IMR-90 (cell line): ENCODE results near the gene ATF6B. TPM values are rescaled to one million over a fixed set of nuclear protein-coding genes. Genes with fewer than 3 reads are reported as not detected.

ENCODE experiments used
- ATAC-seq: fragments of 200-7000 bp; cut with Tn5 transposase; 2 replicates; pipeline ENCODE4 v1.9.1; 2020; ENCODE audit warnings: low read depth, mild to moderate bottlenecking, moderate library complexity
- BruUV-seq: library from RNA; stranded (reverse); fragments of 400-500 nt; replicated peaks from 2 replicates; lab custom pipeline; 2021; lab: Mats Ljungman, UMichigan
- CTCF ChIA-PET: fragments of 300-600 bp; formaldehyde crosslinking; extraction: SDS; loops from one replicate; lab custom pipeline; 2021; ENCODE audit warnings: antibody characterized with exemption; lab: Yijun Ruan, JAX
- POLR2A ChIA-PET: fragments of 300-600 bp; sonication (Branson Sonifier 250); formaldehyde crosslinking; loops from one replicate; lab custom pipeline; 2022; ENCODE audit warnings: antibody characterized with exemption; ENCODE audit not compliant: unreplicated experiment; lab: Charles Lee
- DNase-seq: peaks from one replicate; pipeline ENCODE4 v3.0.0; 2013
- H2AFZ ChIP-seq: replicated peaks from 2 replicates; pipeline ENCODE3; 2013; ENCODE audit warnings: low read length, mild to moderate bottlenecking; ENCODE audit not compliant: poor library complexity
- H2AK5ac ChIP-seq: 2 replicates; pipeline ENCODE4 v1.6.1; 2013; ENCODE audit warnings: low read depth, low read length, inconsistent platforms
- H2AK9ac ChIP-seq: replicated peaks from 2 replicates; pipeline ENCODE3; 2013; ENCODE audit warnings: mild to moderate bottlenecking, low read depth, low read length, moderate library complexity; ENCODE audit not compliant: poor library complexity
- H2BK120ac ChIP-seq: 2 replicates; pipeline ENCODE4 v1.6.1; 2013; ENCODE audit warnings: low read depth, low read length, inconsistent platforms
- H2BK15ac ChIP-seq: 3 replicates; pipeline ENCODE4 v1.6.1; 2013; ENCODE audit warnings: low read depth, low read length, inconsistent platforms
- H2BK20ac ChIP-seq: 2 replicates; pipeline ENCODE4 v1.6.1; 2013; ENCODE audit warnings: low read depth, mild to moderate bottlenecking, inconsistent platforms, low read length, moderate library complexity
- H2BK5ac ChIP-seq: 2 replicates; pipeline ENCODE4 v1.6.1; 2013; ENCODE audit warnings: mild to moderate bottlenecking, low read depth, low read length, inconsistent platforms; ENCODE audit not compliant: poor library complexity, severe bottlenecking
- H3K14ac ChIP-seq: replicated peaks from 2 replicates; pipeline ENCODE4 v1.6.1; 2013; ENCODE audit warnings: low read depth, low read length, inconsistent platforms
- H3K18ac ChIP-seq: 2 replicates; pipeline ENCODE4 v1.6.1; 2013; ENCODE audit warnings: low read depth, low read length, control low read depth
- H3K23ac ChIP-seq: 2 replicates; pipeline ENCODE4 v1.6.1; 2013; ENCODE audit warnings: low read depth, low read length, inconsistent platforms
- H3K27ac ChIP-seq: 2 replicates; pipeline ENCODE4 v1.5.1; 2013; ENCODE audit warnings: mild to moderate bottlenecking, control low read depth, low read length; ENCODE audit not compliant: insufficient read depth
- H3K27me3 ChIP-seq: 2 replicates; pipeline ENCODE4 v1.6.1; 2013; ENCODE audit warnings: low read length; ENCODE audit not compliant: control insufficient read depth, insufficient read depth
- H3K36me3 ChIP-seq: 2 replicates; pipeline ENCODE4 v1.6.1; 2013; ENCODE audit warnings: low read length, mixed read lengths; ENCODE audit not compliant: control insufficient read depth, insufficient read depth
- H3K4ac ChIP-seq: 2 replicates; pipeline ENCODE4 v1.6.1; 2013; ENCODE audit warnings: low read depth, low read length, inconsistent platforms
- H3K4me1 ChIP-seq: 2 replicates; pipeline ENCODE4 v1.6.1; 2013; ENCODE audit warnings: low read length, mixed read lengths; ENCODE audit not compliant: control insufficient read depth, insufficient read depth
- H3K4me2 ChIP-seq: 2 replicates; pipeline ENCODE4 v1.6.1; 2013; ENCODE audit warnings: low read depth, mild to moderate bottlenecking, control low read depth, low read length, moderate library complexity
- H3K4me3 ChIP-seq: 2 replicates; pipeline ENCODE4 v1.5.1; 2013; ENCODE audit warnings: low read depth, mild to moderate bottlenecking, control low read depth, low read length, moderate library complexity; ENCODE audit not compliant: insufficient read depth
- H3K56ac ChIP-seq: 2 replicates; pipeline ENCODE4 v1.6.1; 2013; ENCODE audit warnings: low read length, inconsistent platforms; ENCODE audit not compliant: insufficient read depth; ENCODE audit errors: extremely low read depth
- H3K79me1 ChIP-seq, 2 experiments: 2 replicates each; pipeline ENCODE4 v1.6.1; 2013; ENCODE audit warnings: low read length in 2 of 2, inconsistent platforms in 1 of 2, low read depth in 1 of 2
- H3K9ac ChIP-seq: 2 replicates; pipeline ENCODE4 v1.6.1; 2013; ENCODE audit warnings: low read depth, low read length, control low read depth
- H3K9me1 ChIP-seq: 2 replicates; pipeline ENCODE4 v1.6.1; 2013; ENCODE audit warnings: low read length, inconsistent platforms; ENCODE audit not compliant: insufficient read depth
- H3K9me3 ChIP-seq: 2 replicates; pipeline ENCODE4 v1.6.1; 2013; ENCODE audit warnings: low read length; ENCODE audit not compliant: control insufficient read depth, insufficient read depth
- H4K20me1 ChIP-seq: 2 replicates; pipeline ENCODE4 v1.6.1; 2013; ENCODE audit warnings: low read length, inconsistent platforms; ENCODE audit not compliant: insufficient read depth
- H4K5ac ChIP-seq: 2 replicates; pipeline ENCODE4 v1.6.1; 2013; ENCODE audit warnings: mild to moderate bottlenecking, low read depth, low read length, control low read depth
- H4K8ac ChIP-seq, 2 experiments: 2 replicates each; pipeline ENCODE4 v1.6.1; 2013; ENCODE audit warnings: low read depth in 2 of 2, low read length in 2 of 2, control low read depth in 1 of 2, inconsistent platforms in 1 of 2
- H4K91ac ChIP-seq: 2 replicates; pipeline ENCODE4 v1.6.1; 2013; ENCODE audit warnings: low read depth, low read length, inconsistent platforms; ENCODE audit not compliant: insufficient read depth
- BHLHE40 ChIP-seq: fragments of 150-350 bp; IDR thresholded peaks from 2 replicates; pipeline ENCODE4 v1.6.1; 2016; ENCODE audit warnings: mild to moderate bottlenecking, low read depth, low read length
- CEBPB ChIP-seq: IDR thresholded peaks from 2 replicates; pipeline ENCODE4 v1.6.1; 2012; ENCODE audit warnings: low read depth, low read length, improper control_type of control experiment
- CHD1 ChIP-seq: IDR thresholded peaks from 2 replicates; pipeline ENCODE4 v1.6.1; 2012; ENCODE audit warnings: low read depth, low read length, improper control_type of control experiment
- CTCF ChIP-seq: conservative IDR thresholded peaks from 2 replicates; pipeline ENCODE4 v1.5.1; 2012; ENCODE audit warnings: mild to moderate bottlenecking, low read depth, low read length, improper control_type of control experiment
- ELK1 ChIP-seq: fragments of 150-350 bp; IDR thresholded peaks from 2 replicates; pipeline ENCODE4 v1.6.1; 2016; ENCODE audit warnings: low read depth, mild to moderate bottlenecking, low read length, moderate library complexity, borderline replicate concordance
- FOS ChIP-seq: fragments of 150-350 bp; IDR thresholded peaks from 2 replicates; pipeline ENCODE4 v1.6.1; 2016; ENCODE audit warnings: low read depth, low read length
- MAFK ChIP-seq: IDR thresholded peaks from 2 replicates; pipeline ENCODE4 v1.6.1; 2012; ENCODE audit warnings: low read depth, low read length, improper control_type of control experiment
- MAZ ChIP-seq: IDR thresholded peaks from 2 replicates; pipeline ENCODE4 v1.6.1; 2012; ENCODE audit warnings: low read depth, mild to moderate bottlenecking, low read length, improper control_type of control experiment, moderate library complexity, borderline replicate concordance
- MXI1 ChIP-seq: IDR thresholded peaks from 2 replicates; pipeline ENCODE4 v1.6.1; 2012; ENCODE audit warnings: low read depth, mild to moderate bottlenecking, low read length, moderate library complexity, borderline replicate concordance
- NFE2L2 ChIP-seq: fragments of 150-350 bp; IDR thresholded peaks from 2 replicates; pipeline ENCODE4 v1.6.1; 2016; ENCODE audit warnings: low read depth, mild to moderate bottlenecking, low read length
- POLR2A ChIP-seq: IDR thresholded peaks from 2 replicates; pipeline ENCODE4 v1.6.1; 2012; ENCODE audit warnings: mild to moderate bottlenecking, low read depth, low read length
- RAD21 ChIP-seq: IDR thresholded peaks from 2 replicates; pipeline ENCODE4 v1.6.1; 2012; ENCODE audit warnings: low read length, improper control_type of control experiment
- RCOR1 ChIP-seq: IDR thresholded peaks from 2 replicates; pipeline ENCODE4 v1.6.1; 2012; ENCODE audit warnings: mild to moderate bottlenecking, low read length, improper control_type of control experiment; ENCODE audit not compliant: insufficient replicate concordance
- RFX5 ChIP-seq: IDR thresholded peaks from 2 replicates; pipeline ENCODE4 v1.8.0; 2012; ENCODE audit warnings: low read depth, mild to moderate bottlenecking, low read length, moderate library complexity
- SMC3 ChIP-seq: fragments of 150-350 bp; IDR thresholded peaks from 2 replicates; pipeline ENCODE4 v1.6.1; 2016; ENCODE audit warnings: low read depth, mild to moderate bottlenecking, antibody characterized with exemption, low read length, moderate library complexity
- USF2 ChIP-seq: fragments of 150-350 bp; IDR thresholded peaks from 2 replicates; pipeline ENCODE4 v1.6.1; 2017; ENCODE audit warnings: mild to moderate bottlenecking, antibody characterized with exemption, low read length, low read depth
- WGBS, 2 experiments: methylation state at CpG; one replicate each; pipeline versions ENCODE4 v1.1.5 to v1.1.7; 2013; ENCODE audit warnings: missing lambda C conversion rate in 2 of 2; ENCODE audit not compliant: insufficient read length in 1 of 2; ENCODE audit errors: extremely low coverage in 2 of 2; 5-methylcytosine and 5-hydroxymethylcytosine counted together
- dilution Hi-C: fragments of 300-500 bp; cut with HindIII; formaldehyde crosslinking; loops from one replicate; pipeline ENCODE4 v1.14.3; 2018; ENCODE audit warnings: low sequenced_read_pairs; ENCODE audit not compliant: unreplicated experiment
- in situ Hi-C: fragments of 300-500 bp; cut with MboI; formaldehyde crosslinking; loops from 3 replicates; pipeline ENCODE4 v1.14.3; 2019; ENCODE audit warnings: low sequenced_read_pairs, inconsistent platforms, mixed read lengths
- intact Hi-C: fragments of 100-400 bp; cut with micrococcal nuclease; formaldehyde crosslinking; loops from 2 replicates; pipeline ENCODE4 v1.10.0; 2022
- polyA plus RNA-seq, 3 experiments: library from polyadenylated mRNA; depleted of rRNA; stranded (reverse); fragments of >200 nt; gene quantifications; 2 replicates each; pipeline ENCODE4 v1.2.3, GENCODE V29; 2012; ENCODE audit warnings: low replicate concordance in 1 of 3
- total RNA-seq: library from RNA; depleted of rRNA; stranded (reverse); fragments of >200 nt; gene quantifications from 2 replicates; pipeline ENCODE4 v1.2.3, GENCODE V29; 2012

Gene ATF6B
- total and polyA plus RNA-seq, 2 of the 4 experiments (the other 2 are of a cell fraction), result 7.9 to 69.6 TPM

DNA sequence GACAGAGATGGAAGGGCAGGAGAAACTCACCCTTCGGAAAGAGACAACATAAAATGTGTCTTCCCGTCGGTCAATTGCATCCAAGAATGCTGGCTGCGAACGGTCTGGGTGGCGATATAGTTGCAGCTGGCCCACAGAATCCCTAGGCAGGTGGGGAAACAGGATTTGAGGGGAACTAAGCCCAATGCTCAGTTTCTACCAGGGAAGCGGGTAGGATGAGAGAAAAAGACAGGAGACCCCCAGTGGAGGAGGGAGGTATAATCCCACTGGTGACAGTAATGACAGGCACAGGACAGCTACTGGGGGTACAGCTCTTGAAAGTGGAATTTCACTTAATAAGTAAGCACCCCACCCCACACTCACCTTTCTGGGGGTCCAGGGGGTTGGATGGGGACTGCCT lies 11.4 kb downstream of the ATF6B start:
- no peak overlapping the region for H3K27ac ChIP-seq
- peaks cover 23% of the 10 kb centered on the region for H3K4me1 ChIP-seq
- H3K9ac ChIP-seq, result no peak overlapping the region
- no peak overlapping the region for H3K56ac ChIP-seq
- peak overlapping the region; percentile 39; the same call in 1 of the 2 replicates for H4K91ac ChIP-seq
- H3K23ac ChIP-seq, result no peak overlapping the region
- no peak overlapping the region for H2BK5ac ChIP-seq
- CTCF ChIA-PET, result interaction anchor here (0.6 to 1.9 kb wide), 2 partner anchors 9 to 45 kb away, joined by 6 read pairs; no protein-coding TSS in a partner anchor
- H2BK120ac ChIP-seq, result 0 out of 2 replicates have a peak overlapping the region, but pooled peaks have one; percentile 16
- no peak overlapping the region for H4K8ac ChIP-seq
- TF ChIP-seq POLR2A, result no peak
- no peak for TF ChIP-seq BHLHE40
- TF ChIP-seq RFX5, result no peak
- peak; percentile 44 for TF ChIP-seq RAD21
- peak; percentile 40 for TF ChIP-seq SMC3
- no peak for TF ChIP-seq FOS
- TF ChIP-seq CHD1, result no peak
- TF ChIP-seq MXI1, result no peak
- peak; percentile 49 for TF ChIP-seq CTCF
- no peak for TF ChIP-seq ELK1
- no peak for TF ChIP-seq USF2
- TF ChIP-seq CEBPB, result no peak
- no peak for TF ChIP-seq MAZ
- TF ChIP-seq RCOR1, result no peak
- TF ChIP-seq MAFK, result no peak
- TF ChIP-seq NFE2L2, result no peak
- peaks cover 4% of the 10 kb centered on the region; the same call in 1 of the 2 replicates for H4K20me1 ChIP-seq
- WGBS, 2 experiments, result no CpG with 5 or more reads among the region's 7 CpGs
- no peak overlapping the region for H3K18ac ChIP-seq
- no peak overlapping the region for H2BK15ac ChIP-seq
- in situ Hi-C loops, result loop anchor here (5.0 to 10.0 kb wide), 3 partner anchors 41 to 142 kb away; partner anchors contain the start of genes DXO, GPSM3 and PBX2
- intact Hi-C loops, result loop anchor here (5.0 kb wide), 2 partner anchors 61 to 296 kb away; partner anchors contain the start of genes AGPAT1 and RNF5
- no peaks in the 10 kb centered on the region for H3K9me3 ChIP-seq
- no peak overlapping the region for H4K5ac ChIP-seq
- ATAC-seq (no peak), DNase-seq (no peak)
- H2AK9ac ChIP-seq, result peak overlapping the region; percentile 59
- H3K36me3 ChIP-seq, result peaks cover 34% of the 10 kb centered on the region
- H2AFZ ChIP-seq, result no peak overlapping the region
- POLR2A ChIA-PET, result no interaction called here
- H3K4me3 ChIP-seq, result no peak overlapping the region
- no TSS peak for BruUV-seq
- 0 out of 2 replicates have a peak overlapping the region, but pooled peaks have one; percentile 30 for H2AK5ac ChIP-seq
- dilution Hi-C loops, result no loop called here
- no peaks in the 10 kb centered on the region for H3K27me3 ChIP-seq
- H3K9me1 ChIP-seq, result peaks cover 9% of the 10 kb centered on the region
- no peak overlapping the region for H3K4ac ChIP-seq
- H3K14ac ChIP-seq, result no peak overlapping the region
- H3K4me2 ChIP-seq, result no peak overlapping the region
- H2BK20ac ChIP-seq, result no peak overlapping the region
- H3K79me1 ChIP-seq, result peaks cover 0 to 9% of the 10 kb centered on the region in 2 experiments; a peak in 1 of 4 replicates
